K562 treated with DMSO at 1 percent for 12 hours (cell line): Measurements from ENCODE around the gene MAP3K20. TPM values are rescaled to one million over a fixed set of nuclear protein-coding genes. Genes with fewer than 3 reads are reported as not detected.

Experiments used
- total RNA-seq: library from RNA; unstranded; fragments of 300-600 nt; gene quantifications from 2 replicates; pipeline ENCODE4 v1.2.3, GENCODE V29; 2022; ENCODE audit not compliant: insufficient read depth

MAP3K20 gene
- 5.3 and 15.4 TPM in 2 replicates for total RNA-seq

GRCh38 chr2:173075781-173076580, at the start of gene MAP3K20:
Gene MAP3K20, plus strand, starts transcription at chr2:173075846. Its CDS starts 15,186 bp downstream, at chr2:173091032.

